GM19463 (cell line): ENCODE data around the gene PCDHB14.
"Not testable (repeated sequence)": the region's sequence is repeated elsewhere in the genome, so short reads cannot be mapped to it uniquely, and the experiment has no call there.

Experiments
- ATAC-seq: cut with Tn5 transposase; IDR thresholded peaks from one replicate; pipeline ENCODE4 v1.9.1; 2021; ENCODE audit warnings: mild to moderate bottlenecking, moderate library complexity; ENCODE audit not compliant: unreplicated experiment

PCDHB14 gene

GRCh38 chr5:141208478-141208877, 14.7 kb upstream of the PCDHB14 start, which contains the start of gene PCDHB12:
Gene PCDHB12, plus strand, starts transcription at chr5:141208719. Its CDS starts 189 bp downstream, at chr5:141208908.
- no peak for ATAC-seq

- ATAC-seq: not testable (repeated sequence)
Measured at GRCh38 chr5:141210281-141210680, 12.9 kb upstream of the PCDHB14 start.

- ATAC-seq: not testable (repeated sequence)
Measured at GRCh38 chr5:141210849-141211248, 12.3 kb upstream of the PCDHB14 start.

- not testable (repeated sequence) for ATAC-seq
Measured at GRCh38 chr5:141213656-141214339, 9.3 kb upstream of the PCDHB14 start, which contains the start of gene PCDHB13. Gene PCDHB13, plus strand, starts transcription at chr5:141213919. Its CDS starts 205 bp downstream, at chr5:141214124.

GRCh38 chr5:141214583-141214982, 8.6 kb upstream of the PCDHB14 start:
- not testable (repeated sequence) for ATAC-seq

- ATAC-seq: not testable (repeated sequence)
Measured at GRCh38 chr5:141215504-141215903, 7.6 kb upstream of the PCDHB14 start.

GRCh38 chr5:141216035-141216434, 7.1 kb upstream of the PCDHB14 start:
- not testable (repeated sequence) for ATAC-seq

- ATAC-seq: not testable (repeated sequence)
Measured at GRCh38 chr5:141224844-141225243, 1.7 kb downstream of the PCDHB14 start.

- ATAC-seq: not testable (repeated sequence)
Measured at GRCh38 chr5:141225421-141225820, 2.3 kb downstream of the PCDHB14 start.

- no peak for ATAC-seq
Measured at GRCh38 chr5:141234109-141234667, 11.0 kb downstream of the PCDHB14 start.

GRCh38 chr5:141235922-141236321, 12.8 kb downstream of the PCDHB14 start:
- not testable (repeated sequence) for ATAC-seq

GRCh38 chr5:141236516-141237313, 13.6 kb downstream of the PCDHB14 start:
- ATAC-seq: no peak

- no peak for ATAC-seq
Measured at GRCh38 chr5:141241496-141241895, 18.4 kb downstream of the PCDHB14 start.

GRCh38 chr5:141245250-141245717, 22.1 kb downstream of the PCDHB14 start, which contains the start of gene PCDHB15:
Gene PCDHB15, plus strand, starts transcription at chr5:141245395. Its CDS starts 184 bp downstream, at chr5:141245579.
- no peak for ATAC-seq

- not testable (repeated sequence) for ATAC-seq
Measured at GRCh38 chr5:141246971-141247370, 23.8 kb downstream of the PCDHB14 start.

- ATAC-seq: not testable (repeated sequence)
Measured at GRCh38 chr5:141247434-141247833, 24.3 kb downstream of the PCDHB14 start.

- no peak for ATAC-seq
Measured at GRCh38 chr5:141250576-141250975, 27.4 kb downstream of the PCDHB14 start.

- no peak for ATAC-seq
Measured at GRCh38 chr5:141258464-141258863, 35.3 kb downstream of the PCDHB14 start.

- ATAC-seq: no peak
Measured at GRCh38 chr5:141258948-141259347, 35.8 kb downstream of the PCDHB14 start.

GRCh38 chr5:141260458-141261237, 37.5 kb downstream of the PCDHB14 start:
- no peak for ATAC-seq

- ATAC-seq: no peak
Measured at GRCh38 chr5:141261238-141261546, 38.0 kb downstream of the PCDHB14 start.
